HFF-Myc (cell line): ENCODE measurements around the gene IGF2R.
"Not testable (repeated sequence)": the region's sequence is repeated elsewhere in the genome, so short reads cannot be mapped to it uniquely, and the experiment has no call there.

Source experiments
- DNase-seq: peaks from one replicate; pipeline ENCODE4 v3.0.0-alpha.2; 2011; ENCODE audit warnings: low read depth; ENCODE audit errors: extremely low read depth
- H3K4me3 ChIP-seq: replicated peaks from 2 replicates; pipeline ENCODE4 v1.5.1; 2011; ENCODE audit warnings: low read depth, mild to moderate bottlenecking, control low read depth, low read length
- TF ChIP-seq, protein P1 (sequence below): IDR thresholded peaks from 2 replicates; pipeline ENCODE4 v1.5.1; 2012; ENCODE audit warnings: mild to moderate bottlenecking, low read depth, low read length, control low read depth; ENCODE audit errors: missing control alignments

IGF2R gene

DNA sequence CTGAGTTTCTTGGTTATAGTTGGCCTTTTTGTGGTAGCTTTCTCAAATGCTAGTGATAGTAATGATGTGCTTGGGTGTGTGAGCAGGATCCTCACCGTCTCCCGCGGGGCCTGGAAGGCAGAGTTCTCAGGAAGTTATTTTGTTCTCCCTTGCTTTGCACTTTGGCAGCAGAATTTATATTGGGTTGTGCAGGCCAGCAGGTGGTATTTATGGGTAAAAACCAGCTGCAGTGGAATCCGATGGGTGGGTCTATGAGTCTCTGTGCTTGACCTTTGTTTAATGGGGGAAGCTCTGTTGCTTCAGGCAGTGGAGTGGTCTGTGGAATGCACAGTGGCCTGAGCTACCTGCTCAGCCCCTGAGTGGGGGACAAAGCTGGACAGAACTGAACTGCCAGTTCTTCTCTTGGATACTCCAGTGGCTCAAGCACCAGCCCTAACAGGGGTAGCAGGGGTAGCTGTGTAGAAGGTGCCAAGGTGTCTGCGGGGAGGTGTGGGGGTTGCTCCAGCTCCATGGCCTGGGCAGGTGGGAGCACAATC is 27.3 kb downstream of the IGF2R start:
- no peak overlapping the region for H3K4me3 ChIP-seq
- no peak for DNase-seq
- TF ChIP-seq, protein P1, sequence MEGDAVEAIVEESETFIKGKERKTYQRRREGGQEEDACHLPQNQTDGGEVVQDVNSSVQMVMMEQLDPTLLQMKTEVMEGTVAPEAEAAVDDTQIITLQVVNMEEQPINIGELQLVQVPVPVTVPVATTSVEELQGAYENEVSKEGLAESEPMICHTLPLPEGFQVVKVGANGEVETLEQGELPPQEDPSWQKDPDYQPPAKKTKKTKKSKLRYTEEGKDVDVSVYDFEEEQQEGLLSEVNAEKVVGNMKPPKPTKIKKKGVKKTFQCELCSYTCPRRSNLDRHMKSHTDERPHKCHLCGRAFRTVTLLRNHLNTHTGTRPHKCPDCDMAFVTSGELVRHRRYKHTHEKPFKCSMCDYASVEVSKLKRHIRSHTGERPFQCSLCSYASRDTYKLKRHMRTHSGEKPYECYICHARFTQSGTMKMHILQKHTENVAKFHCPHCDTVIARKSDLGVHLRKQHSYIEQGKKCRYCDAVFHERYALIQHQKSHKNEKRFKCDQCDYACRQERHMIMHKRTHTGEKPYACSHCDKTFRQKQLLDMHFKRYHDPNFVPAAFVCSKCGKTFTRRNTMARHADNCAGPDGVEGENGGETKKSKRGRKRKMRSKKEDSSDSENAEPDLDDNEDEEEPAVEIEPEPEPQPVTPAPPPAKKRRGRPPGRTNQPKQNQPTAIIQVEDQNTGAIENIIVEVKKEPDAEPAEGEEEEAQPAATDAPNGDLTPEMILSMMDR: no peak

DNA sequence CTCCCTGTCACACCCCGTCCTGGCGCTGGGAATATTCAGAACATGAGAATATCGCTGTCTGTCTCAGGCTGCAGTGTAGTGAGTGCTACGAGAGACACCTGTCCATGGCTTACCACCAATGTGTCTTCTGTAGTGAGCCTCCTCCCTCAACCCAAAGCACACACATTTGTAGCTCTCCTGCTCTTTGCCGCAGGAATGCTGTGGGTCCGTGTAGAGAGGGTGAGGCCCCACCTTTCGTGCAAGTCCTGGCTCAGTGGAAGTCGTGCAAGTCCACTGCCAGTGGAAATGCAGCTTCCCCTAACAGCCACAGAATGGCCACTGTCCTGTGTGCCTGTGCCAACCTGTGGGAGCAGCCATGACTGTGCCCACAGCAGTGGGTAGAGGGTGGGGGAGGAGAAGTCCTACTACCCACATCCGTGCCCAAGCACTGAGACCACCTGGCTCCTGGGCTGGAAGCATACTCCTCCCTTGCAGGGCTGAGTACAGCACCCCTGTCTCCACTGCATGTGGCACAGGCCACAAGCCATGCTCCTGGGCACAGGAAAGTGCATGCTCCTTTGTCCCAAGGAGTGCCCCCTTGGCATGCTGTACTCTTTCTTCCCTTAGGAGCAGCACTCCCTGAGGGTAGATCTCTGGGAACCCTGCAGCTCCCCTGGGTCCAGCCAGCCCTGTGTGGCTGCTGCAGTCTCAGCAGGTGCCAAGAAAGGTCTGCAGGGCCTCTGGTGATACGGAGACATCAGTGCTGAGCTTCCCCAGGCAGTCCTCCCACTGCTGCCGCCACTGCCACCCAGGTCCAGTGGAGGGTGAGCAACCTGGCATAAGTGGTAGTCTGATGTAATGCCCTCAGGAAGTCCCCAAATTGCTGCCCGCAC is 28.0 kb downstream of the IGF2R start:
- TF ChIP-seq, protein P1: no peak
- H3K4me3 ChIP-seq: no peak overlapping the region
- no peak for DNase-seq

DNA sequence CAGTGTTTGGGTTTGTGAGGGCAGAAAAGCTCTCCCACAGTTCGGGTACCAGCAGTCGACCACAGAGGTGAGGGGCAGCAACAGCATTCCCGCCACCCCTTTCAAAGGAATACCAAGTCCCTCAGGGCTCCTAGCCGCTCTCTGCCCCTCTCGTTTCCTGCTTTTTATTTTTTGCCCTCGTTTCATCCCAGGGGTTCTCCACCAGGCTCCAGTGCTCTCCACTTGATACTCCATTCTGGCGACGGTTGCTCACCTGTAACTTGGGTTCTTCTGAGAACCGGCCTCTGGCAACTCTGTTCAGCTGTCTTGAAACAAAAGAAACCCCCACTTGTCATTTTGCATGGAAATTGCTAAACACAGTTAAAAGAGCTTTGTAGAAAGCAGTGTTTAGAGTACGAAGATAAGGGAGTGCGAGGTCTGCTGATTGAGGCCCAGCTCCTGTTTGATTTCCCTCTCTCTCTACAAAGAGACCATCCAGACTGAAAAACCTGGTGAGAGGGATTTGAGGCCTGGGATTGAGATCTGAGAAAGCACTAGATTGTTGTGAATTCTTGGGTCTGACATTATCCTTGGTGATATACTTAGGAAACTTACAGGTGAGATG is 28.7 kb downstream of the IGF2R start:
- H3K4me3 ChIP-seq: no peak overlapping the region
- TF ChIP-seq, protein P1: no peak
- DNase-seq: no peak

DNA sequence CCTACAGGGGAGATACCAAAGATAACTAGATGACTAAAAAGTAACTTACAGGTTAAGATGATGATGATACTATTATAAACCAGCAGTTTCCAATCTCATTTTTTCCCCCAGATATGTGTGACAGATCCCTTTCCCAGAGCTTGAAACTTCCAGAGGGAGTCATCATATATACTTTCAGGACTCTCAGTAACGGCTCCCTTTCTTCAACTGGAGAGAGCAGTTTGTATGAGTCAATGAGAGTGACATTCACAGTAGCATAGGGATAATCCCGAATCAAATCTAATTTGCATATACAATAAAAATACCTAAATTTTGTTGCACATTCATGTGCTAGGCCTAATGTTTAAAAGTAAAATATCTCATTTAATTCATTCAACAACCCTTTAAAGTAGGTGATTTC is 29.7 kb downstream of the IGF2R start:
- TF ChIP-seq, protein P1: no peak
- H3K4me3 ChIP-seq: no peak overlapping the region
- no peak for DNase-seq

DNA sequence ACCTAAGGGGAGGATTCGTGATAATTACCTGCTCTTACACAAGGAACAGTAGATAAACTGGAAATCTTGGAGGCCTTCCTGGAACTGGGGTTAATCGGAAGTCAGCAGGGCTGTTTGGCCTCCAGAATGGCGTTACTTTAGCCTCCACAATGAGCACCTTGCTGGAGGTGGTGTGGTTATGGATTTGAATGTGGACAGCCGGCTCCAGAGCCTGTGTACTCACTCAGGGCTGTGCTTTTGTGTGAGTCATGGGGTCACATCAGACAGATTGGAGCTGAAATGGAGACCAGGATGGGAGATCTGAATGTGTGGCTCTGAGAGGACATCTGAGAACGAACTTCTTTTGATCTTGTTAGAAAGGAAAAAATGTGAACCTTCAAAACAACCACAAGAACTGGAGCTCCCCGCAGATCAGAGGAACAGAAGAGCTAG is 30.4 kb downstream of the IGF2R start:
- no peak for DNase-seq
- TF ChIP-seq, protein P1: no peak
- no peak overlapping the region for H3K4me3 ChIP-seq

DNA sequence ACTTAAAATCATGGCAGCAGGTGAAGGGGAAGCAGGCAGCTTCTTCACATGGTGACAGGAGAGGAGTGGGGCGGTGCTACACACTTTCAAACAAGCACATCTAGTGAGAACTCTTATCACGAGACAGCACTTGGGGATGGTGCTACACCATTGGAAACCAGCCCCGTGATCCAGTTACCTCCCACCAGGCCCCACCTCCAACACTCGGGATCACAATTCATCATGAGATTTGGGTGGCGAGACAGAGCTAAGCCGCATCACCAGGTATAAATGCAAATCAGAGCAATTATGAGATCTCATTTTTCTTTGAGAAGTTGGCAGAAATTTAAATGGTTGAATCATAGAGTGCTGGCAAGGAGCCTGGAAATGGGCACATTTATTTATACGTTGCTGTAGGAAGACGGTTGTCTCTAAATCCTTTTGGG is 31.4 kb downstream of the IGF2R start:
- TF ChIP-seq, protein P1: no peak
- DNase-seq: no peak
- no peak overlapping the region for H3K4me3 ChIP-seq

DNA sequence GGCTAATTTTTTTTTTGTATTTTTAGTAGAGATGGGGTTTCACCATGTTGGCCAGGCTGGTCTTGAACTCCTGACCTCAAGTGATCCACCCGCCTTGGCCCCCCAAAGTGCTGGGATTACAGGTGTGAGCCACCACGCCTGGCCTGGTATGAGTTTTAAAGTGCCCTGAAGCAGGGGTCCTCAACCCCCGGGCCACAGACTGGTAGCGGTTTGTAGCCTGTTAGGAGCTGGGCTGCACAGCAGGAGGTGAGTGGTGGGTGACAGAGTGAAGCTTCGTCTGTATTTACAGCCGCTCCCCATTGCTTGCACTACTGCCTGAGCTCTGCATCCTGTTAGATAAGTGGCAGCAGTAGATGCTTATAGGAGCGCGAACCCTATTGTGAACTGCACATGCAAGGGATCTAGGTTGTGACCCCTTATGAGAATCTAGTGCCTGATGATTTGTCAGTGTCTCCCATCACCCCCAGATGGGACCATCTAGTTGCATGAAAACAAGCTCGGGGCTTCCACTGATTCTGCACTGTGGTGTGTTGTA is 32.1 kb downstream of the IGF2R start:
- H3K4me3 ChIP-seq, DNase-seq: not testable (repeated sequence)
